Testis (tissue), 3 donors: ENCODE data around the gene DPP10. TPM values are rescaled to one million over a fixed set of nuclear protein-coding genes. Genes with fewer than 3 reads are reported as not detected.

Experiments used
- DNase-seq: peaks from one replicate; pipeline ENCODE4 v3.0.0-alpha.2; 2019
- H3K27ac ChIP-seq, 2 donors: fragments of 200-600 bp; sonication (generic); one replicate each; pipeline ENCODE4 v1.5.1; 2019
- H3K27me3 ChIP-seq: fragments of 200-600 bp; sonication (generic); one replicate; pipeline ENCODE4 v1.5.1; 2019
- H3K36me3 ChIP-seq: fragments of 200-600 bp; sonication (generic); one replicate; pipeline ENCODE4 v1.5.1; 2017; ENCODE audit warnings: low read depth; ENCODE audit errors: missing control alignments
- H3K4me1 ChIP-seq: fragments of 200-600 bp; sonication (generic); one replicate; pipeline ENCODE4 v1.5.1; 2019
- H3K4me3 ChIP-seq, 2 donors: fragments of 200-600 bp; sonication (generic); one replicate each; pipeline ENCODE4 v1.5.1; 2017 to 2019
- H3K9me3 ChIP-seq: fragments of 200-600 bp; sonication (generic); one replicate; pipeline ENCODE4 v1.5.1; 2017
- POLR2A ChIP-seq: fragments of 450-650 bp; IDR thresholded peaks from one replicate; pipeline ENCODE4 v1.6.1; 2017; ENCODE audit warnings: antibody characterized with exemption, mild to moderate bottlenecking, moderate library complexity
- WGBS, 2 donors: methylation state at CpG; one replicate each; pipeline ENCODE4 v1.1.5; 2018; 5-methylcytosine and 5-hydroxymethylcytosine counted together
- intact Hi-C: fragments of 100-400 bp; cut with DNase I; formaldehyde crosslinking; loops from one replicate; pipeline ENCODE4 v1.15.1; 2023; ENCODE audit warnings: low total_unique reads
- polyA plus RNA-seq: library from polyadenylated mRNA; stranded (reverse); fragments of 350-450 nt; fragmentation: Illumina TruSeq; extraction: RNeasy Lipid Tissue Mini Kit (QIAGEN cat#74804); gene quantifications from one replicate; pipeline ENCODE4 v1.2.3, GENCODE V29; 2014; ENCODE audit warnings: low read depth, low replicate concordance; ENCODE audit not compliant: insufficient read depth
- total RNA-seq, 2 donors: library from RNA; depleted of rRNA; stranded (reverse); fragments of >200 nt; gene quantifications; one replicate each; pipeline ENCODE4 v1.2.3, GENCODE V29; 2016
- TF ChIP-seq, protein P1 (sequence below), 3 experiments: fragments of 450-650 bp in 2 of 3; fragments of 200-600 bp in 1 of 3; sonication (generic) in 1 of 3; IDR thresholded peaks; one replicate each; pipeline ENCODE4 v1.5.1; 2016 to 2019; ENCODE audit warnings: antibody characterized with exemption in 3 of 3, mild to moderate bottlenecking in 2 of 3, moderate library complexity in 1 of 3

Gene DPP10
- total and polyA plus RNA-seq, 3 donors from 2014 or later: 1.7 to 6.7 (median 6.7) TPM

DNA sequence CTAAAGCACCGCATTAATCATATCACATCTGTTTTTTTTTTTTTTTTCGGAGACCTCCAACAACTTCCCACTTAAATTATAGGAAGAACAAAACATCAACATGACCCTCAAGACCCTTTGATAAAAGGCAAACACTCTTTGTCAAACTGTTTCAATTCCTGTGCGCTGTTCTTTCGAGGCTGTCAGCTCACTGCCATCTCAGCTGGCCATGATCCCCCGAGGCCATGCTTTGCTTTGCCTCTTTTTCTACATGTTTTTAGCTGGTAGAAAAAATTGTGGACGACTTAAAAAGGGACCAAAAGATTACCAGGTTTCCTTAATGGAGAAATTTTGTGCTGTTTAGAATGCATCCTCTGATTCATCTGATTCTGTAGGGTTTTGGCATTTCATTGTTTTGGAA lies 138.2 kb downstream of the DPP10 start:
- Histone ChIP-seq H3K4me1 (no peaks in the 10 kb centered on the region), H3K27ac (no peak overlapping the region), H3K36me3 (no peaks in the 10 kb centered on the region), H3K27me3 (no peaks in the 10 kb centered on the region), H3K9me3 (no peaks in the 10 kb centered on the region), H3K4me3 (no peak overlapping the region)
- TF ChIP-seq, protein P1, sequence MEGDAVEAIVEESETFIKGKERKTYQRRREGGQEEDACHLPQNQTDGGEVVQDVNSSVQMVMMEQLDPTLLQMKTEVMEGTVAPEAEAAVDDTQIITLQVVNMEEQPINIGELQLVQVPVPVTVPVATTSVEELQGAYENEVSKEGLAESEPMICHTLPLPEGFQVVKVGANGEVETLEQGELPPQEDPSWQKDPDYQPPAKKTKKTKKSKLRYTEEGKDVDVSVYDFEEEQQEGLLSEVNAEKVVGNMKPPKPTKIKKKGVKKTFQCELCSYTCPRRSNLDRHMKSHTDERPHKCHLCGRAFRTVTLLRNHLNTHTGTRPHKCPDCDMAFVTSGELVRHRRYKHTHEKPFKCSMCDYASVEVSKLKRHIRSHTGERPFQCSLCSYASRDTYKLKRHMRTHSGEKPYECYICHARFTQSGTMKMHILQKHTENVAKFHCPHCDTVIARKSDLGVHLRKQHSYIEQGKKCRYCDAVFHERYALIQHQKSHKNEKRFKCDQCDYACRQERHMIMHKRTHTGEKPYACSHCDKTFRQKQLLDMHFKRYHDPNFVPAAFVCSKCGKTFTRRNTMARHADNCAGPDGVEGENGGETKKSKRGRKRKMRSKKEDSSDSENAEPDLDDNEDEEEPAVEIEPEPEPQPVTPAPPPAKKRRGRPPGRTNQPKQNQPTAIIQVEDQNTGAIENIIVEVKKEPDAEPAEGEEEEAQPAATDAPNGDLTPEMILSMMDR (IDR thresholded peaks at IDR 0.05): no peak
- no peak for TF ChIP-seq POLR2A
- intact Hi-C loops: no loop called here
- DNase-seq: no peak
- WGBS, 2 donors: 43 to 50% methylated on average over 6 of the region's 6 CpGs

DNA sequence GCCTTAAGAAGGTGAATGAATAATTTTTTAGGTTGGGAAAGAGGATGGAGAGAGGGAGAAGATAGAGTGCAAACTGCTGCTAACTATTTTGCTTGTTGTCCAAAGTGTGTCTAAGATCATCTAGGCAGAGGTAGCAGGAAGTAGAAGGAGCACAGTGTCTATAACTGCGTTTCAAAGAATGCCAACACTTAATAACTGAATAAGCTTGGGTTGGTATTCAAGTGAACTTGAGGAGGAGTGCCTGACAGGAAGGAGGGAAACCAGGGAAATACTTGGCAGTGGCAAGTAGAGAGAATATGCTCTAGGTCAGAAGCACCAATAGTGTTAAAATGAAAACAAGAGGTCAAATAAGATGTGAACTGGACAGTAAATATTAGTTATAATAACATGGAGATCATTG lies 155.9 kb downstream of the DPP10 start:
- Histone ChIP-seq H3K36me3 (no peaks in the 10 kb centered on the region), H3K9me3 (no peaks in the 10 kb centered on the region), H3K27me3 (no peaks in the 10 kb centered on the region), H3K4me1 (no peaks in the 10 kb centered on the region), H3K27ac (no peak overlapping the region), H3K4me3 (no peak overlapping the region)
- DNase-seq: no peak
- 74 to 76% methylated on average over 1 of the region's 1 CpG for WGBS, 2 donors
- intact Hi-C loops: no loop called here
- TF ChIP-seq, protein P1 (IDR thresholded peaks at IDR 0.05): no peak
- TF ChIP-seq POLR2A: no peak

DNA sequence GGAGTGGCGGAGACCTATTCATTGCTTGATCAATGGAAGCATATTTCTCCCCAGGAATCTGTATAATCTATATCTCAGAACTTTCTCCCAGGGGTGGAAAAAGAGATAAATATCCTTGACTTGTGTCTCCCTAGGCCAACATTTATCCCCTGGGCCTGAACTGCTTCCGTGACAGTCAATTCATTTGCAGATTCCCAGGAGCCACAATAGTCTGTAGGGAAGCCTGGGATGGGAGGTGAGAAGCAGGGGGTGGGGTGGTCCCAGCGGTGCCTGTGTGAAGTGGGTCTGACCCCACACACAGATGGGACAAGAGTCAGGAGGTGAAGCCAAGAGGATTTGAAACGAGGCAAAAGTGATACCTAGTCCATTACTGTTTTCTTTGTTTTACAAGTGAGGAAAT lies 166.8 kb downstream of the DPP10 start:
- H3K36me3 ChIP-seq: no peaks in the 10 kb centered on the region
- H3K27ac ChIP-seq: no peak overlapping the region
- DNase-seq: no peak
- WGBS, 2 donors: 63 to 74% methylated on average over 4 of the region's 4 CpGs
- intact Hi-C loops: no loop called here
- no peaks in the 10 kb centered on the region for H3K27me3 ChIP-seq
- no peaks in the 10 kb centered on the region for H3K9me3 ChIP-seq
- H3K4me3 ChIP-seq: no peak overlapping the region
- no peak for TF ChIP-seq POLR2A
- TF ChIP-seq, protein P1 (IDR thresholded peaks at IDR 0.05): no peak
- H3K4me1 ChIP-seq: no peaks in the 10 kb centered on the region

DNA sequence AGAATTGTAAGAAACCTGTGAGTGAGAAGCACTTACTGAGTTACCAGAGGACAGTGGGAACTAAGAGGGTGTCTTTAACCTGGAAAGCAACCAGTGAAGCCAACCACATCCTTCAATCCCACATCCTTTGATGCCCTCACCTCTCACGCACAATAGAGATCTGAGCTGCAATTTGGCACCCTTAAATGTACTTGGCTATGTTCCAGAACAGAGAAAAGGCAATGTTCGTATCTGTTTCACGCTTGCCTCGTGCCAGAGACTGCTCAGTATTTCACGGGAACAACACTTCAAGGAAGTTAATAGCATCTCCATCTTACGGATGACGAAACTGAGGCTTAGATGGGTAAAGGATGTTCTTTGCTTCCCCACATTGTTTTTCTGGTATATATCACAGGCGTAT lies 167.4 kb downstream of the DPP10 start:
- no peak overlapping the region for H3K4me3 ChIP-seq
- intact Hi-C loops: no loop called here
- TF ChIP-seq, protein P1 (IDR thresholded peaks at IDR 0.05): no peak
- no peak for TF ChIP-seq POLR2A
- H3K27me3 ChIP-seq: no peaks in the 10 kb centered on the region
- no peaks in the 10 kb centered on the region for H3K36me3 ChIP-seq
- 53 to 66% methylated on average over 8 of the region's 8 CpGs for WGBS, 2 donors
- DNase-seq: no peak
- H3K4me1 ChIP-seq: no peaks in the 10 kb centered on the region
- H3K27ac ChIP-seq: no peak overlapping the region
- no peaks in the 10 kb centered on the region for H3K9me3 ChIP-seq

DNA sequence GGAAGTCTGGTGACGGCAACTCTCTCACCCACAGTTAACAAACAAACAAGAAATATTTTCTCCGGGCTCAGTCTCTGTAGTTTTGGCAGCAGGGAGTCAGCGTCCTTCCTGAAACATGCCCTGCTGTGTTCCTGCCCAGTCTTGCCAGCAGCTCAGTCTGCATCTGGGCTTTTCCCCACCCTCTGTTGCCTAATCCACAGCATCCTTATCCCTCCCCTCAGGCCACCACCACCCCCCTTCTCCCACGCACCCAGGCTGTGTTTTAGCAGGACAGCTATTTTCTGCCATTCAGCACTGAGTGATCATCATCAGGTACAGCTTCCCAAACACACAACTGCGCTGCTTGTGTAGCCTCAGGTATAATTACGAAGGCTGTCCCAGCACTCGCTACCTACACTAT lies 168.2 kb downstream of the DPP10 start:
- no peak for DNase-seq
- no peaks in the 10 kb centered on the region for H3K4me1 ChIP-seq
- 42 to 55% methylated on average over 6 to 7 of the region's 7 CpGs for WGBS, 2 donors
- no peaks in the 10 kb centered on the region for H3K36me3 ChIP-seq
- H3K9me3 ChIP-seq: no peaks in the 10 kb centered on the region
- no peaks in the 10 kb centered on the region for H3K27me3 ChIP-seq
- TF ChIP-seq POLR2A: no peak
- TF ChIP-seq, protein P1 (IDR thresholded peaks at IDR 0.05): no peak
- H3K27ac ChIP-seq: no peak overlapping the region
- H3K4me3 ChIP-seq: no peak overlapping the region
- intact Hi-C loops: no loop called here
